HG02623 (cell line): ENCODE measurements around the gene PWWP2B.

Experiments
- ATAC-seq: cut with Tn5 transposase; IDR thresholded peaks from one replicate; pipeline ENCODE4 v1.9.1; 2021; ENCODE audit warnings: moderate library complexity; ENCODE audit not compliant: unreplicated experiment

The PWWP2B gene

DNA sequence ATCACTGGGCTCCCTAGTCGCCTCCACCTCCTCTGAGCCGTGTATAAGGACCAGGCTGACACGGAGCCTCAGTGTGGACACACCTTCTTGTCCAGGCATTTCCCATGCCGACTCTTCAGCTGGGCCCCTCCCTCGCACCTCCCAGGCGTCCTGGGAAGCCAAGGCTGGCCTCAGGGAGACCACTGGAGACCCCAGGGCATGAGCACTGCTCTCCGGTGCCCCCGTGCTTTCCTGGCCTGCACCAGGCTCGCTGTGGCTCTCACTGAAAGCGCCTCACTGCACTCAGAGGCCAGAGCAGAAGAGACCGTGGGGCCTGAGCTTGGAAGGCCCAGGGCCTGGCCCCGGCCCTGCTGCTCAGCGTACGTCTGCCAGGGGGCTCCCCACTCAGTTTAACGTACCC lies 33.6 kb upstream of the PWWP2B start:
- ATAC-seq = no peak

DNA sequence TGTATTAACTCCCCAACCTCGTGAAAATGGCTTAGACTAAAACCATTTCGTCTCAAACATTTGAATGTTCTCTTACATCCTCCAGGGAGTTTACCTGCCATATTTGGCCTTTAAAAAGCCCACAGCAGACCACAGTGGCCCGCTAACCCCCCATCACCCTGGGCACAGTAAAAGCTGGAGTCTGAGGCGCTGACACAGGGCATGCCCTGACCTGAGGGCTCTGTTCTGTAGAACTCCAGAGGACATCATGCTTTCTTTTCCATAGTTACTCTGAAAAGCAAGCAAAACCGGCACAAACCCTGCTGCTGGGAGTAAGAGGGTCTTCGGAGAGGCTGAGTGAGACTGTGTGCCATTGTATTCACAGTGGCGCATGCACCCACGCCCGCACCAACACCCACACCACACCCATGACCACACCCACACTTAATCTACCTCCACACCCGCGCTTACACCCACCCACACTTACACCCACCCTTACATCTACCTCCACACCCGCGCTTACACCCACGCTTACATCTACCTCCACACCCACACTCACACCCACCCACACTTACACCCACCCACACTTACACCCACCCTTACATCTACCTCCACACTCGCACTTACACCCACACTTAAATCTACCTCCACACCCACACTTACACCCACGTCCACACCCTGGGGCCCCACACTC lies 32.9 kb upstream of the PWWP2B start:
- ATAC-seq = no peak

- ATAC-seq = no peak
Measured at GRCh38 chr10:132364594-132364970, 32.4 kb upstream of the PWWP2B start.

DNA sequence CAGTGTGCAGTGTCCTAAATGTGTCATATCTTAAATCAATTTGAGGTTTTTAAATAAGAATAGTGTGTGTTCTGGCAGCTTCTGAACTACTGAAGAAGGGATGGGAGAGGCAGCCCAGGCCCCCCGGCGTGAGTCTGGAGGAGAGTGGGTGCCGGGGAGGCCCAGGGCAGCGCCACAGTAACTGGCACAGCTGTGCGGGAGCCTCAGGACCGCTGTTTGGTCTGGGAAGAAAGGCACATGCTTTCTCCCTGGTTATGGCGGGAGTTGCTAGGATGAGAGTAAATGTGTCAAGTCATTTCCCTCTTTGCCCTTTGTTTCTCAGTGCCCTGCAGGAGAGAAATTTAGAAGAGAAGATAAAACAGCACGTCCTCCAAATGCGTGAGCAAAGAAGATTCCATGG lies 31.9 kb upstream of the PWWP2B start:
- no peak for ATAC-seq

DNA sequence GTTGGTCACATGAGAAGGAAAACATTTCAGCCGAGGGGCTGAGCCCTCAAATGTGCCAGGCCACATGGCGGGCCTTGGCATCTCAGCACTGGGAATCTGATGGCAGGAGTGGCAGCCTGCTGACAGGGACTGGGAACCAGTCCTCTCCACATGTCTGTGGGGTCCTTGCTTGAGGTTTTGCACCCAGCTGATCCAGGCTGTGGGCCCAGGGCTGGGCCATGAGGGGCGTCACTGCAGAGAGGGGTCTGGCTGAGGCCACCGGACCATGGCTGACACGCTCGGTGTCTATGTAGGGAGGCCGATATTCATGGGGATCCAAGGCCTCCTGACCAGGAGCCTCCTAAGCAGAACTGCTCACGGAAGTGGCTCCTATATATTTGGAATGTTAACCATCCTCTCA lies 31.0 kb upstream of the PWWP2B start:
- no peak for ATAC-seq

DNA sequence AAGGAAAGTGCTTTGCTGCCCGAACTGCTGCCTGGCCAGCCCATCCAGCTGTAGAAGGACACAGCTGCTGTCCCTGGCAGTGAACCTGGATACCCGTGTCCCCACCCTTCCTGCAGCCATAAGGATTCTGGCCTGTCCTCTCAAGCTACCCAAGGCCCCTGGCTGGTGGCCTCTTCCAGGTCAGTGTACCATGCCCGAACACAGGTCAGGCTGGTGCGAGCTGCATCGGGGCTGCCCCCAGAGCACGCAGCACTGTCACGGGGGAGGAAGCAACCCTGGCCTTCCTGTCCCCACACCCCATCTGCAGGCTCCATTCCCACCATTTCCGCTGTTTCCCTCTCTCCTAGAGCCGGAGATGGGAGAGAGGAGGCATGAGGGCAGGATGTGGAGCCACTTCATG lies 30.5 kb upstream of the PWWP2B start:
- ATAC-seq = no peak

GRCh38 chr10:132368391-132368790 lies 28.6 kb upstream of the PWWP2B start:
- no peak for ATAC-seq

DNA sequence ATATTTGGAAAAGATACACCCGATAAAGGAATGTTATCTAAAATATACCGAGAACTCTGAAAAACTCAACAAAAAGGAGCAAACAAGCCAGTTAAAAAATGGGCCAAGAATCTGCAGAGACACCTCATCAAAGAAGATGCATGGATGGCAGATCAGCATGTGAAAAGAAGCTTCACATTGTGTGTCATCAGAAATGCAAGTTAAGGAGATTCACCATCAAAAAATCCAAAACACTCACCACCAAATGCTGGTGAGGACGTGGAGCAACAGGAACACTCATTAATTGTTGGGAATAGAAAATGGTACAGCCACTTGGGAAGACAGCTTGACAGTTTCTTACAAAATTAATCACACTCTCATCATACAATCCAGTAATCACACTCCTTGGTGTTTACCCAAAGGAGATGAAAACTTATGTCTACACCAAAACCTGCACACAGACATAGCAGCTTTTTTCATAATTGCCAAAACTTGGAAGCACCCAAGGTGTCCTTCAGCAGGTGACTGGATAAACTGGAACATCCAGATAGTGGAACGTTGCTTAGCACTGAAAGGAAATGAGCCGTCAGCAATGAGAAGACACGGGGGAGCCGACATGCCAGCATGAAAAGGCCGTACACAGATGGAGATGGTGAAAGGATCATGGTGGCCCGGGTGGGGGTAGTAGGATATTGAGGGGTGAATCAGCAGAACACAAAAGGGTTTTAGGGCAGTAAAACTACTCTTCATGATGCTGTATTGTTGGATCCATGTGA lies 27.9 kb upstream of the PWWP2B start:
- ATAC-seq = no peak

GRCh38 chr10:132369636-132370185 lies 27.3 kb upstream of the PWWP2B start:
- ATAC-seq = no peak

DNA sequence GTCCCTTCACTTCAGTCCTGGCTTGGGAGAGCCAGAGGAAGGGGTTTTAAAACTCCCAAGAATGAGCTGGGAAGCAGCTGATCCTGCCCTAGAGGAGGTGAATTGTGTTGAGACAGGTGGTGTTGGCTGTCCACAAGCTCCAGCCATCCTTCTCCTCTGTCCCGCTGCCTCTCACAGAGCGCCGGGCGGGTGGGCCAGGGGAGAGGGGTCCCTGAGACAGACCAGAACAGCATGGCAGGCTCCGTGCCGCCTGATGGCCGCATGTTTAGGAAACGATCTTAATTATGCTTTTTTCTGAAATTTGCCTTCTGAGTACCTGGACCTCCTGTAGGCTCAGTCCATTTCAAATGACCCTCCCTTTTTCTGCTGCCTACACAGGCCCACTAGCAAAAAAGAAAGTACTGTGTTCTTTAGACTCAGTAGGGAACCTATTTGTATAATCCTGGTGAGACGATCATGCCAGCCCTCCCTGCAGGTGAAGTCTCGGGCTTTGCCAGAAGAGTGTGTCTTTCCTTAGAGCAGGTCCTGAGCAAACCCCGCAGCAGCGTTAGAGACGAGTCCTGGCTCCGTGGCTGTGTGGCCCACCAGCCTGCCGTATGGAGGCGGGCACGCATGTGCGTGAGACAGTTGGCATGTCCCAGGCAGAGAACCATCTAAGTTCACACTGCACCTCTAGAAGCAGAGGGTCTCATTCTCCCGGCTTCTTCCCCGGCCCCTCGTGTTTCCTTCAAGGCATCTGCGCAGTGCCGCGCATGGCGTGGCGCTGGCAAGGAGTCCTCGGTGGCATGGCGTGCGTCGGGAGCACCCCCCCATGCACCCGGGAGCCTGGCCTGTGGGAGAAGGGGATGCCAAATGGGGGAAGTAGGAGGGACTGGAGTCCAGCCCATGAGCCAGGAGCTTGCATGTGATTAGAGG lies 26.3 kb upstream of the PWWP2B start:
- ATAC-seq = no peak

DNA sequence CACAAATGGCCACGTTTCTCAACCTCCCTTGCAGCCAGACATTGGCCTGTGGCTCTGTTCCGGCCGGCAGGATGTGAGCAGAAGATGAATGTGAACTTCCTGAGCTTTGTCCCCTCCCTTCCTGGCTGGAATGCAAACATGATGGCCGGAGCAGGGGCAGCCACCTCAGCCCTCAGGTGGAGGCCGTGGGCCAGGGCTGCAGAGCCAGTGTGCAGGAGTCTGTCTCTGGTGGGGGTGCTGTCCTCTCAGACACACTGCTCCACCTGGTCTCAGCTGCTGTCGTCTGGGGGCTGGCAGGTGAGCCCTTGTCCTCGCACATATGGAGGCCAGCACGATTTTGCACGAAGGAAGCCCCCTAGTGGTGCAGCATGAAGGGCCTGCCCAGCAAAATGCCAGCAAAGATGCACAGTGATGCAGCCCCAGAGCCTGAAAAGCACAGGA lies 25.3 kb upstream of the PWWP2B start:
- ATAC-seq = no peak

GRCh38 chr10:132372516-132373095 lies 24.4 kb upstream of the PWWP2B start:
- no peak for ATAC-seq

GRCh38 chr10:132373241-132373955 lies 23.6 kb upstream of the PWWP2B start:
- no peak for ATAC-seq

GRCh38 chr10:132374176-132374575 lies 22.8 kb upstream of the PWWP2B start:
- no peak for ATAC-seq

GRCh38 chr10:132374612-132375011 lies 22.4 kb upstream of the PWWP2B start:
- ATAC-seq = no peak

DNA sequence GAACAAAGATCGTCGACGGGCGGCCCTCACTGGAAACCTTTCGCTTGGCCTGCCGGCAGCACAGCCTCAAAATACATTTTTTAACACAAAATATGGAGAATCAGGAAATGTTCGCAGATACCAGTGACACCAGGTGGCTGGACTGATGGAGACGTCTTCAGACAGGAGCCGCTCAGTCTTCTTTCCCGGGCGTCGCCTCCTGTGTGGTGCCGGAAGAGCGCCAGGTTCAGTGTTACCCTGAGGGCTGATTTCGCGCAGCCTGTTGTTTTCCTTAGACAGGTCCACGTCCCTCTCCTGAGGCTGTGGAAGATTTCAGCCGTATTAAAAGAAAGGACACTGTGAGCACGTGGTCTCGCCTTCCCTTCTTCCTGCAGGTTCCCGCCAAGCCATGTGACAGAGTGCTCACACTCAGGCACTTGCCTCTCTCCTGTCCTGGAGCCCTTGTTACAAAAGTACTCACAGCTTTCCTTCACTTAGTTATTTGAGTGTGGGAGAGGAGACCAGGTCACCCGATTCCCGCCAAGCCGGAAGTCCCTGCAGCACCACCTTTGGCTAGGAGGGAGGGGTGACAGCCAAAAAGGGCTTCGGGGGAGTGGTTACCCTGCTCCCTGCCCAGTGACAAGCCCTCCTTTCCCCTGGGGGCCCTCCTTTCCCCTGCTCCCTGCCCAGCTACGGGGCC lies 21.7 kb upstream of the PWWP2B start:
- no peak for ATAC-seq

DNA sequence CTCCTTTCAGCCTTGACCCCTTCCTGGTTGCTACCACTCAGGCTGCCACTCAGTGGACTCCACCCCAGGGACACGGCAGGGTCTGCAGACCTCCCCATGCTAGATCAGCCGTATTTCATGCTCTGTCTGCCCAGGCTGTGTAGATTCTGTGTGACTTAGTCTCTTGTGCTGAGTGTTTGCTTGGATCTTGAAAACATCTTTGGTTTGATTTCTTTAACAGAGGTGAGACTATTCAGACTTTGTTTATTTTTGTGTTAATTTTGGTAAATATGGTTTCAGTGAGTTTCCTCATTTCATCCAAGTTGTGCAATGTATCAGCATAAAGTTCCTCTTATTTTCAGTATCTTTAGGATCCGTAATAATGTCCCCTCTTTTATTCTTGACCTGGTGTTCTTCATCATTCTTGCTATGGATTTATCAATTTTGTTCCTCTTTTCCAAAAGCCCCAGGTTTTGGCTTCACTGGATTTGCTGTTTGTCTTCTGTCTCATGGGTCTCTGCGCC lies 21.2 kb upstream of the PWWP2B start:
- ATAC-seq = no peak

- ATAC-seq = no peak
Measured at GRCh38 chr10:132376394-132376851, 20.6 kb upstream of the PWWP2B start.

DNA sequence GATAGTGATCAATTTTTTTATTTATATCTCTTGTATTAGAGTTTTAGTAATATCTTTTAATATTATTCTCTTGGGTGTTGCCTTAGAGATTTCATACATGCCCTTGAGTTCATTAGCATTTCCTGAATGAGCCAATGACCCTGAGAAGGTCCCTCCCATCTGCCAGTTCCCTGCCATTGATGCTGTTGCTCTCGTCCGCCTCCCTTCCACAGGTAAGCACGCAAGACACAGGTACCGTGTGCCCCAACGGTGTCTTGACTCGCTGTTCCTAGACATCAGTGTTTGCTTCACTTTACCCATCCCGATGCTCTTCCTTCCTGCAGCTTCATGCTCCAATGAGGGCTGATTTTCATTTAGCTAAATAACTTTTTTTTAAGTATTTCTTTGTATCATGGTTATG lies 19.7 kb upstream of the PWWP2B start:
- ATAC-seq = no peak
